HG03039 (cell line): ENCODE results near the gene ZDHHC9.

ENCODE experiments used
- ATAC-seq: cut with Tn5 transposase; IDR thresholded peaks from one replicate; pipeline ENCODE4 v1.9.1; 2021; ENCODE audit warnings: mild to moderate bottlenecking, moderate library complexity; ENCODE audit not compliant: unreplicated experiment

Gene ZDHHC9

DNA sequence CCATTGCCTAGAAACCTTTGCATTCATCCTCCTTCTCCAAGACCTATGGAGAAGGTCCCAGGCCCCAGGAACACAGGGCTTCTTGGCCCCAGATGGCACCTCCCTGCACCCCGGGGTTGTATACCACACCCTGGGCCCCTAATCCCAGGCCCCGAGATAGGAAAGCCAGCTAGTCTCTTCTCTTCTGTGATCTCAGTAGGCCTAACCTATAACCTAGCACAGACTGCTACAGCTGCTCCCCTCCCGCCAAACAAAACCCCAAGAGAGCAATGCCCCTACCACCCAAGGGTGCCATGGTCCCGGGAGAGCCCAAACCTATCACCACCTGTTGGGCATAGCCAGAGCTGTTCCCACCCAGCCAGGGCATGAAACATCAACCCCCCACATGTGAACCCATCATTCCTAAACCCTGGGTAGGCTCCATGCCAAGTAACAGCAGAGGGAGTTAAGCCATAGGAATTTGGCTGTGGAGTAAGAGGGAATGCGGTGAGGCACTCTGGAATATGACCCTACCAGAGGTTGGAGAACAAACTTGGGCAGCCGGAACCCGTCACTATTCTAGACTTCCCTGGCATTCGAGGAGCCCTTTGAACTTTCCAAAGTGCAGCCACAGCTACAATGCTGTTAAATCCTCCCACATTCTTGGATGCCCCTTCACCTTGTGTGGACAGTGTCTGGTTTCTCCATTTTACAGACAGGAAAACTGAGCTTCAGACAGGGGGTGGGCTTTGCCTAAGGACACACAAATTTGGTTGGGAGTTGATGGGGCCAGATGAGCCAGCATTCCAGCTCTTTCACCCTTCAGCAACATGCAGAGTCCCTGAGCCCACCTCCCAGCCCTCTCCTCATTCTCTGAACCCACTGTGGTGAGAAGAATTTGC is 74.9 kb downstream of the ZDHHC9 start:
- no peak for ATAC-seq

GRCh38 chrX:129768186-129768585 is 75.5 kb downstream of the ZDHHC9 start:
- no peak for ATAC-seq

- no peak for ATAC-seq
Observed at GRCh38 chrX:129763666-129764065, 80.0 kb downstream of the ZDHHC9 start.

DNA sequence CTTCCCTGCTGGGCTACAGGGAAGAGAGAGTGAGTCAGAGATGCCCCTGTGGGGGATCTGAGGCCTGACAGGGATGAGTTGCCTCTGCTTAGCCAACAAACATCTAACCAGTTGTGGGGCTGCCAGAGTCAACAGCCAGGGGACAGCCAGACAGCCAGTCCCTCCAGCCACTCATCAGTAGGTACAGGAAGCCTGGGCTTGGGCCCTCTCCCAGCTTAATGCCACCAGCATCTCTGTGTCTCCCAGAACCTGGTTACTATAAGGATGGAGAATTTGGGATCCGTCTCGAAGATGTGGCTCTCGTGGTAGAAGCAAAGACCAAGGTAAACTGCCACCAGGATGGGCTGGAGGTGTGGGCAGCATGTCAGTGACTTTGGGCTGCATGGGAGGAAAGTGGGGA is 81.2 kb downstream of the ZDHHC9 start:
- no peak for ATAC-seq

DNA sequence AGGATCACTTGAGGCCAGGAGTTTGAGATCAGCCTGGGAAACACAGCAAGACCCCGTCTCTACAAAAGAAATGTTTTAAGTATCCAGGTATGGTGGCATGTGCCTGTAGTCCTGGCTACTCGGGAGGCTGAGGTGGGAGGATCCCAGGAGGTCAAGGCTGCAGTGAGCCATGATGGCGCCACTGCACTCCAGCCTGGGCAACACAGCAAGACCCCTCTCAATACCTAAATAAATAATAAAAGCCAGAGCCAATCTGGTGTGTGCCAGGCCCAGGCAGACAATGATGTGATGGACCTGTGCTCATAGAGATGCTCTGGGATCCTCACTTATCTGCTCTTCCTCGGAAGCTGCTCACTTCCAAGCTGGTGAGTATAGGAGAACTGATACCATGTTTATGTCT is 82.1 kb downstream of the ZDHHC9 start:
- no peak for ATAC-seq

DNA sequence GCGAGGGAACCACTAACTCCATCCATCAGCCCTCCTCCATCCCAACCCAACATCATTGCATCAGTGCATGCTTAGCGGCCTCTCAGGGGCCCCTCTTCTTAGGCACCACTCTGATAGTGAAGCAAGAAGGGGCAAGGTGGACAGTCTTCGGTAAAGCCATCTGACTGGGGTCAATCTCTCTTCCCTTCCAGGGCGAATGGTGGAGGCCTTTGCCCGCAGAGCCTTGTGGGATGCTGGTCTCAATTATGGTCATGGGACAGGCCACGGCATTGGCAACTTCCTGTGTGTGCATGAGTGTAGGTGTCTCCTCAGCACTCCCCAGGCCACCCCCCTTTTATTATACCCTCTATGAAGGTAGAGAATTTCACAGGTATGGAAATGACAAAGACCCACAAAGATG is 82.7 kb downstream of the ZDHHC9 start:
- no peak for ATAC-seq

DNA sequence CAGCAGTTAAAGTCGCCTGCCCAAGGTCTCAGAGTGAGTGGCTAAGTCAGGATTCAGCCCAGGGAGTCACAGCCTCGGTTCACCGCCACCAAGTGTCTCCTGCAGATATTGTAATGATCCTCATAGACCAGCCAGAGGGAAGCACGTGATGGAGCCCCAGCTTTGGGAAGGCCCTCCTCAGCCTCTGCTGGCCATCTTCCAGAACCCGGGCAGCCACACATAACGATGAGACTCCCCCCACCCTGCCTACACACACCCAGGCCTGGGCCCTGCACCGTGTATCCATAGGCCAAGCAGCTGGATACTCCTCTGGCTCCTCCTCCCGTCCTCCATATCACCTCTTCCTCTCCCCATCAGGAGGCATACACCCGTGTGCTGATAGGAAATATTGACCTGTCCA is 83.5 kb downstream of the ZDHHC9 start:
- ATAC-seq = no peak

DNA sequence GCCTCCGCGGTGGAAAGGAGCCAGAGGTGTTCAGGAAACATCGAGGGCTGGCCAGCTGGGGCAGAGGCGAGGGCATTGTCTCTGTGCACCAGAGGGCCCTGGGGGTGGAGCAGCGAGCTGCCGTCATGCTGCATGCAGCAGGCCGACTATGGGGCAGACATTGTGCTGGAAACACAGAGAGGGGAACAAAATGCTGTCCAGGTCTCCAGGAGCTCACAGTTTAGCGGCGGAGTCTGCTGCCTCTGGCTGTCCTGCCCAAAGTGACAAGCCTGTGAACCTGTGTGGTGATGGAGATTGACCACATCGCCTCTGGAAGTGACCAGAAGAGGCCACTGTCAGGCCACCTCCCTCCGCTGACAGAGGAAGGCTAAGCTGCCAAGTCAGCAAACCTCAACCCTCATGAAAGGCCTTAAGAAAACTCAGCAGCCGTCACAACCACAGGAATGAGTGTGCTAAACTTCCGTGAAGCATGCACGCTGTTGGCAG is 84.1 kb downstream of the ZDHHC9 start:
- no peak for ATAC-seq

GRCh38 chrX:129755779-129756650 is 87.7 kb downstream of the ZDHHC9 start:
- no peak for ATAC-seq

DNA sequence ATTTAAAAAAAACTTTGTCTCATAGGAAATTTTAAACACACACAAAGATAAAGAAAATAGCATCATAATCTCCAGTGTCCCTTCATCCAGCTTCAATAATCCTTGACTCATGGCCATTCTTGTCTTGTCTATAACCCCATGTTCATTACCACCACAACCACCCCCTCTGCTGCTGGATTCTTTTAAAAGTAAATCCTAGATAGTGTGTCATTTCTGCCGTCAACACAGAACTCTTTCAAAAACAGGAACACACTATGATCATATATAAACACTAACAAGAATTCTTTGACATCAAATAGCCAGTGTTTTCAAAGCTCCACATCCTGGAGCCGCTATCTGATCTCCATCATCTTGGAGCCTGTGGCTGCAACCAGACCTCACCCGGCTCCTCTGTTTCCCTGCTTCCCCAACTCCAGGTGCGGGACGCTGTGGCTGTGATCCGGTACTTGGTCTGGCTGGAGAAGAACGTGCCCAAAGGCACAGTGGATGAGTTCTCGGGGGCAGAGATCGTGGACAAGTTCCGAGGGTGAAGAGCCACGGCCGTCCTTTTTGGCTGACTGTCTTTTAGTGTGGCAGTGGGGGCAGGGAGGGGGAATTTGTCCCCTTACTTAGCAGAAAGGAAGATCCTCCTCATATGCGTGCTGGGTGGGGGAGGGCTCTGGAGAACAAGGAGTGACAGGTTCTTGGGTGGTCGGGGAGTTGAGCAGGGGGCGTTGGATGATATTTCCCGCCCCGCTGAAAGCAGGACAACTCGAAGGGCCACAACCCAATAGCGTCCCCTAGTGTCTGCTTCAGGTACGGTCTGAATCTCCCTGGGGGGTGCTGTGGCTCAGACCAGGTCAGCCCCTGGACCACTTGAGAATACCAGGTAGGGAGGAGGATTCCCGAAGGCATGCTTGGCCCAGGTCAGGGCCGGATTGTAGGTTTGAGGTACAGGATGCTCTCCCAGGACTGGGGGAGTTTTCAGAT is 89.3 kb downstream of the ZDHHC9 start:
- ATAC-seq = no peak
